GM12891 (cell line): ENCODE measurements around the gene CA10.

ENCODE experiments used
- DNase-seq: peaks from one replicate; pipeline ENCODE4 v3.0.0; 2011; ENCODE audit warnings: low spot score; ENCODE audit not compliant: insufficient read length
- FAIRE-seq: peaks from 2 replicates; lab custom pipeline; 2011; peaks lifted over from hg19 to GRCh38; lab: Jason Lieb, UNC
- PAX5 ChIP-seq: IDR thresholded peaks from 2 replicates; pipeline ENCODE4 v1.6.1; 2011; ENCODE audit warnings: low read length, moderate library complexity, mild to moderate bottlenecking; ENCODE audit not compliant: insufficient read depth, severe bottlenecking
- POLR2A ChIP-seq: IDR thresholded peaks from 2 replicates; pipeline ENCODE4 v1.6.1; 2011; ENCODE audit warnings: low read depth, low read length, control low read depth
- POLR2AphosphoS5 ChIP-seq: IDR thresholded peaks from 2 replicates; pipeline ENCODE4 v1.6.1; 2011; ENCODE audit warnings: low read depth, low read length, control low read depth
- POU2F2 ChIP-seq: IDR thresholded peaks from 2 replicates; pipeline ENCODE4 v1.6.1; 2011; ENCODE audit warnings: low read depth, mild to moderate bottlenecking, control low read depth, low read length, moderate library complexity
- SPI1 ChIP-seq: IDR thresholded peaks from 2 replicates; pipeline ENCODE4 v1.6.1; 2011; ENCODE audit warnings: low read depth, low read length, control low read depth
- TAF1 ChIP-seq: IDR thresholded peaks from 2 replicates; pipeline ENCODE4 v1.6.1; 2011; ENCODE audit warnings: low read depth, low read length, control low read depth

Gene CA10

GRCh38 chr17:52026075-52026474, 132.4 kb downstream of the CA10 start:
- DNase-seq (no peak), FAIRE-seq (no peak)
- no peak for TF ChIP-seq PAX5
- TF ChIP-seq POU2F2: no peak
- TF ChIP-seq POLR2A: no peak
- TF ChIP-seq POLR2AphosphoS5: no peak

GRCh38 chr17:52025236-52025635, 133.3 kb downstream of the CA10 start:
- TF ChIP-seq POLR2AphosphoS5: no peak
- no peak for TF ChIP-seq PAX5
- TF ChIP-seq POLR2A: no peak
- no peak for TF ChIP-seq TAF1
- no peak for TF ChIP-seq POU2F2
- no peak for TF ChIP-seq SPI1
- DNase-seq: no peak
- FAIRE-seq: no peak

- no peak for DNase-seq
- TF ChIP-seq SPI1: no peak
- no peak for TF ChIP-seq POU2F2
- TF ChIP-seq POLR2AphosphoS5: no peak
- no peak for TF ChIP-seq PAX5
- no peak for TF ChIP-seq POLR2A
- no peak for TF ChIP-seq TAF1
- no peak for FAIRE-seq
Observed at GRCh38 chr17:52024300-52024870, 134.1 kb downstream of the CA10 start.

- TF ChIP-seq POLR2AphosphoS5: no peak
- no peak for TF ChIP-seq PAX5
- TF ChIP-seq POU2F2: no peak
- TF ChIP-seq POLR2A: no peak
- no peak for TF ChIP-seq SPI1
- TF ChIP-seq TAF1: no peak
- DNase-seq (no peak), FAIRE-seq (no peak)
Observed at GRCh38 chr17:52011064-52011463, 147.4 kb downstream of the CA10 start.

- no peak for DNase-seq
- FAIRE-seq: no peak
- TF ChIP-seq PAX5 (no peak), POU2F2 (no peak), TAF1 (no peak), POLR2AphosphoS5 (no peak), SPI1 (no peak), POLR2A (no peak)
Observed at GRCh38 chr17:51999654-52000053, 158.9 kb downstream of the CA10 start.

- TF ChIP-seq POLR2A (no peak), POLR2AphosphoS5 (no peak), PAX5 (no peak), POU2F2 (no peak), TAF1 (no peak), SPI1 (no peak)
- DNase-seq (no peak), FAIRE-seq (no peak)
Observed at GRCh38 chr17:51997723-51998122, 160.8 kb downstream of the CA10 start.

- no peak for TF ChIP-seq TAF1
- no peak for TF ChIP-seq SPI1
- no peak for TF ChIP-seq PAX5
- no peak for TF ChIP-seq POU2F2
- no peak for TF ChIP-seq POLR2A
- TF ChIP-seq POLR2AphosphoS5: no peak
- FAIRE-seq (no peak), DNase-seq (no peak)
Observed at GRCh38 chr17:51995797-51996403, 162.6 kb downstream of the CA10 start.

GRCh38 chr17:51992864-51993416, 165.6 kb downstream of the CA10 start:
- DNase-seq (no peak), FAIRE-seq (no peak)
- TF ChIP-seq POLR2A: no peak
- no peak for TF ChIP-seq PAX5
- TF ChIP-seq POU2F2: no peak
- TF ChIP-seq TAF1: no peak
- no peak for TF ChIP-seq SPI1
- no peak for TF ChIP-seq POLR2AphosphoS5

- FAIRE-seq (no peak), DNase-seq (no peak)
Observed at GRCh38 chr17:51971121-51971520, 187.4 kb downstream of the CA10 start.

GRCh38 chr17:51961689-51962088, 196.8 kb downstream of the CA10 start:
- FAIRE-seq: no peak
- TF ChIP-seq POLR2A (no peak), POU2F2 (no peak), TAF1 (no peak), SPI1 (no peak), PAX5 (no peak), POLR2AphosphoS5 (no peak)
- no peak for DNase-seq

More at GRCh38 chr17:51971121-51971520, 187.4 kb downstream of the CA10 start:
- no peak for TF ChIP-seq TAF1
- no peak for TF ChIP-seq POLR2AphosphoS5
- no peak for TF ChIP-seq POU2F2
- no peak for TF ChIP-seq PAX5
- no peak for TF ChIP-seq POLR2A
